ENCODE results near the gene FOXF1. TPM values are rescaled to one million over a fixed set of nuclear protein-coding genes. Genes with fewer than 3 reads are reported as not detected.

FOXF1 gene
- total and polyA plus RNA-seq, 2 of the 13 experiments (the other 11 are each of a cell fraction or from before 2014, with no cell fraction given): not detected

- no peak for TF ChIP-seq TRIM22 (IDR thresholded peaks at IDR 0.05)
- TF ChIP-seq SYNCRIP (IDR thresholded peaks at IDR 0.05; ENCODE audit: insufficient read depth, low read depth, low read length): no peak
- TF ChIP-seq PRDM15 (CRISPR knock-in tag; IDR thresholded peaks at IDR 0.05): no peak
- no peak for TF ChIP-seq ZFP1 (CRISPR knock-in tag; IDR thresholded peaks at IDR 0.05)
- no peak for TF ChIP-seq ZNF430 (CRISPR knock-in tag; IDR thresholded peaks at IDR 0.05)
- no peak for TF ChIP-seq PBX2 (CRISPR knock-in tag; IDR thresholded peaks at IDR 0.05)
- no peak for TF ChIP-seq HDAC1 (CRISPR knock-in tag; IDR thresholded peaks at IDR 0.05)
These were observed 36.3 kb downstream of the FOXF1 start (continued) for GRCh38 chr16:86546638-86547013.

- Histone ChIP-seq H3K4me2 (ENCODE audit: low read depth, low read length) (no peak overlapping the region), H3K36me3 (replicated peaks in 1 of 2; ENCODE audit: control insufficient read depth in 1 of 2, insufficient read depth in 2 of 2, low read length in 2 of 2) (peaks cover 21 to 70% of the 10 kb centered on the region in 2 experiments), H2AFZ (ENCODE audit: low read length) (no peak overlapping the region), H3K27ac (ENCODE audit: extremely low read length, insufficient read depth, low read length) (no peak overlapping the region), H4K20me1 (ENCODE audit: insufficient read depth, low read length) (no peaks in the 10 kb centered on the region), H3K9me3 (ENCODE audit: low read length) (no peaks in the 10 kb centered on the region), H3K27me3 (ENCODE audit: control insufficient read depth in 1 of 2, insufficient read depth in 2 of 2, low read length in 2 of 2) (no peaks in the 10 kb centered on the region), H3K79me2 (ENCODE audit: insufficient read depth, low read length) (no peaks in the 10 kb centered on the region), H3K4me1 (ENCODE audit: insufficient read depth, low read length) (no peaks in the 10 kb centered on the region), H3K4me3 (replicated peaks in 1 of 3; ENCODE audit: insufficient read depth in 1 of 3, low read depth in 2 of 3, low read length in 3 of 3) (no peak overlapping the region), H3K9ac (ENCODE audit: insufficient read depth, low read depth, low read length) (no peak overlapping the region)
- intact Hi-C loops (cut with micrococcal nuclease; ENCODE audit: unreplicated experiment): no loop called here
- in situ Hi-C loops (cut with HindIII; ENCODE audit: extremely low pct_ligation_motif_present, low pct_unique_long_range_greater_than_20kb): no loop called here
- ChIA-PET CTCF (ENCODE audit: low intra/inter-chr PET ratio, low total read pairs) (no interaction called here), POLR2A (no interaction called here)
- BruUV-seq (replicated peaks): no TSS peak
- no peak for FAIRE-seq
- 96% methylated on average over 11 of the region's 11 CpGs for WGBS (ENCODE audit: low lambda C conversion rate)
- no peak for ATAC-seq
- no peak for DNase-seq (ENCODE audit: low spot score)
- TF ChIP-seq CBX5 (CRISPR knock-in tag; IDR thresholded peaks at IDR 0.05; ENCODE audit: borderline replicate concordance) (no peak), FOXA3 (CRISPR knock-in tag; IDR thresholded peaks at IDR 0.05) (no peak), KLF16 (CRISPR knock-in tag; IDR thresholded peaks at IDR 0.05) (no peak), LCORL (IDR thresholded peaks at IDR 0.05) (no peak), LCORL (CRISPR knock-in tag; IDR thresholded peaks at IDR 0.05) (no peak), ZNF678 (CRISPR knock-in tag; IDR thresholded peaks at IDR 0.05) (no peak)
These were observed 37.0 kb downstream of the FOXF1 start for GRCh38 chr16:86547286-86547685.

Measured in HepG2 (cell line).